ENCODE results near the gene ASXL1.

DNA sequence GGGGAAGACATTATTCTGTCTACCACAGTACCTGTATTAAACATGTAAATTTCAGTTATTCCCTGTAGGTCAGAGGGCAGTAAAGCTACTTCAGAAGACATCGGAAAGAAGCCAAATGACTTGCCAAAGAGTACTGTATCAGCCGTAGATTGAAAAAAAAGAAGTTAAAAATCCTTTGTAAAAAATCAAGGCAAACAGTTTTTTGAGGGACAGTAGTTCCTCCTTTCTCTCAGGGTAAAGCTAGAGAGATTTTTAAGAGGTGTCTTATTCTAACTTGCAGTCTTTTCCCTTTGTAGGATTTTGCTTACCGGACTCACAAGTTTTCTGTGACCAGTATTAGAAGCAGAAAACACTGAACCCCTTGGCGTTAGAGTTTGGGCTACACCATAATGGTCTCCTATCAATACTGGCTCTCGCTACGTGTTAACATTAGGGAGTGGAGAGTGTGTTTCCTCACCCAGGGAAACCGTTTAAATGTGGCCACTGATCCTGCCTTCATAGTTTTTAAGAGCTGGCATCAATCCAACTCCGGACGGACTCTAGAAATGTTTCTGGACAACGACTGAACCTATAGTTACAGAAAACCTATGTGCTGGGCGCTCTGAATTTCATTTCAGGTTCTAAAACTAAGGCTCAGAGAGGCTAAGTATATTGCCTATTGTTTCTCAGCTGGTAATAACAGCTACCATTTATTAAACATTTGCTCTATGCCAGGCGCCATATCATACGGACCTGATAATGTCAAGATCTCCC is 1.3 kb upstream of the ASXL1 start:
- TF ChIP-seq, protein P1, sequence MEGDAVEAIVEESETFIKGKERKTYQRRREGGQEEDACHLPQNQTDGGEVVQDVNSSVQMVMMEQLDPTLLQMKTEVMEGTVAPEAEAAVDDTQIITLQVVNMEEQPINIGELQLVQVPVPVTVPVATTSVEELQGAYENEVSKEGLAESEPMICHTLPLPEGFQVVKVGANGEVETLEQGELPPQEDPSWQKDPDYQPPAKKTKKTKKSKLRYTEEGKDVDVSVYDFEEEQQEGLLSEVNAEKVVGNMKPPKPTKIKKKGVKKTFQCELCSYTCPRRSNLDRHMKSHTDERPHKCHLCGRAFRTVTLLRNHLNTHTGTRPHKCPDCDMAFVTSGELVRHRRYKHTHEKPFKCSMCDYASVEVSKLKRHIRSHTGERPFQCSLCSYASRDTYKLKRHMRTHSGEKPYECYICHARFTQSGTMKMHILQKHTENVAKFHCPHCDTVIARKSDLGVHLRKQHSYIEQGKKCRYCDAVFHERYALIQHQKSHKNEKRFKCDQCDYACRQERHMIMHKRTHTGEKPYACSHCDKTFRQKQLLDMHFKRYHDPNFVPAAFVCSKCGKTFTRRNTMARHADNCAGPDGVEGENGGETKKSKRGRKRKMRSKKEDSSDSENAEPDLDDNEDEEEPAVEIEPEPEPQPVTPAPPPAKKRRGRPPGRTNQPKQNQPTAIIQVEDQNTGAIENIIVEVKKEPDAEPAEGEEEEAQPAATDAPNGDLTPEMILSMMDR (conservative IDR thresholded peaks at IDR 0.05; ENCODE audit: low read depth in 2 of 2) = no peak
- no peak for TF ChIP-seq EZH2 (IDR thresholded peaks at IDR 0.05; ENCODE audit: low read depth, unreplicated experiment)
- TF ChIP-seq ZNF331 (CRISPR knock-in tag; IDR thresholded peaks at IDR 0.05; ENCODE audit: low read depth) = no peak
- TF ChIP-seq CREB1 (CRISPR knock-in tag; IDR thresholded peaks at IDR 0.05; ENCODE audit: low read depth) = no peak
- TF ChIP-seq, protein P2, sequence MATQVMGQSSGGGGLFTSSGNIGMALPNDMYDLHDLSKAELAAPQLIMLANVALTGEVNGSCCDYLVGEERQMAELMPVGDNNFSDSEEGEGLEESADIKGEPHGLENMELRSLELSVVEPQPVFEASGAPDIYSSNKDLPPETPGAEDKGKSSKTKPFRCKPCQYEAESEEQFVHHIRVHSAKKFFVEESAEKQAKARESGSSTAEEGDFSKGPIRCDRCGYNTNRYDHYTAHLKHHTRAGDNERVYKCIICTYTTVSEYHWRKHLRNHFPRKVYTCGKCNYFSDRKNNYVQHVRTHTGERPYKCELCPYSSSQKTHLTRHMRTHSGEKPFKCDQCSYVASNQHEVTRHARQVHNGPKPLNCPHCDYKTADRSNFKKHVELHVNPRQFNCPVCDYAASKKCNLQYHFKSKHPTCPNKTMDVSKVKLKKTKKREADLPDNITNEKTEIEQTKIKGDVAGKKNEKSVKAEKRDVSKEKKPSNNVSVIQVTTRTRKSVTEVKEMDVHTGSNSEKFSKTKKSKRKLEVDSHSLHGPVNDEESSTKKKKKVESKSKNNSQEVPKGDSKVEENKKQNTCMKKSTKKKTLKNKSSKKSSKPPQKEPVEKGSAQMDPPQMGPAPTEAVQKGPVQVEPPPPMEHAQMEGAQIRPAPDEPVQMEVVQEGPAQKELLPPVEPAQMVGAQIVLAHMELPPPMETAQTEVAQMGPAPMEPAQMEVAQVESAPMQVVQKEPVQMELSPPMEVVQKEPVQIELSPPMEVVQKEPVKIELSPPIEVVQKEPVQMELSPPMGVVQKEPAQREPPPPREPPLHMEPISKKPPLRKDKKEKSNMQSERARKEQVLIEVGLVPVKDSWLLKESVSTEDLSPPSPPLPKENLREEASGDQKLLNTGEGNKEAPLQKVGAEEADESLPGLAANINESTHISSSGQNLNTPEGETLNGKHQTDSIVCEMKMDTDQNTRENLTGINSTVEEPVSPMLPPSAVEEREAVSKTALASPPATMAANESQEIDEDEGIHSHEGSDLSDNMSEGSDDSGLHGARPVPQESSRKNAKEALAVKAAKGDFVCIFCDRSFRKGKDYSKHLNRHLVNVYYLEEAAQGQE (IDR thresholded peaks at IDR 0.05; ENCODE audit: unreplicated experiment) = no peak

Measured in GM23338 (cell line).